Stomach (tissue), 4 donors: ENCODE measurements around the gene ERMAP.

Source experiments
- CTCF ChIP-seq, 7 experiments: fragments of 450-650 bp in 4 of 7; fragments of 200-600 bp in 3 of 7; sonication (generic) in 3 of 7; IDR thresholded peaks; one replicate each; pipeline ENCODE4 v1.5.1; 2016 to 2019; ENCODE audit warnings: antibody characterized with exemption in 7 of 7, control low read depth in 2 of 7, mild to moderate bottlenecking in 1 of 7
- EP300 ChIP-seq: sonication (generic); formaldehyde crosslinking; IDR thresholded peaks from one replicate; pipeline ENCODE4 v1.6.1; 2017; ENCODE audit warnings: antibody characterized with exemption
- POLR2A ChIP-seq, 4 donors: fragments of 450-650 bp; IDR thresholded peaks; one replicate each; pipeline ENCODE4 v1.6.1; 2016; ENCODE audit warnings: antibody characterized with exemption in 4 of 4, control low read depth in 2 of 4, mild to moderate bottlenecking in 1 of 4, moderate library complexity in 1 of 4
- POLR2AphosphoS5 ChIP-seq, 3 donors: sonication (generic); formaldehyde crosslinking; IDR thresholded peaks; one replicate each; pipeline ENCODE4 v1.6.1; 2016; ENCODE audit warnings: antibody characterized with exemption in 3 of 3

- no peak for TF ChIP-seq POLR2AphosphoS5 (IDR thresholded peaks at IDR 0.05)
- no peak for TF ChIP-seq CTCF (IDR thresholded peaks at IDR 0.05)
- TF ChIP-seq POLR2A (IDR thresholded peaks at IDR 0.05), result no peak
- TF ChIP-seq EP300, result no peak
Observed at GRCh38 chr1:42860339-42861013, 43.6 kb downstream of the ERMAP start.
